ENCODE measurements around the gene SLC12A8. TPM values are rescaled to one million over a fixed set of nuclear protein-coding genes. Genes with fewer than 3 reads are reported as not detected.
A peak's percentile ranks its signal among the peaks of the same experiment; 100 is the strongest.

SLC12A8 gene
- total RNA-seq, 3 donors from 2014 or later, result 0.48 to 12.5 (median 9.8) TPM

GRCh38 chr3:125042725-125043406, 169.7 kb downstream of the SLC12A8 start:
- no peak for DNase-seq (ENCODE audit: low spot score in 2 of 2)
- no peak for TF ChIP-seq CTCF (IDR thresholded peaks at IDR 0.05)
- no peak for TF ChIP-seq POLR2AphosphoS5 (IDR thresholded peaks at IDR 0.05)
- TF ChIP-seq POLR2A (IDR thresholded peaks at IDR 0.05), result no peak
- Histone ChIP-seq H3K9me3 (no peaks in the 10 kb centered on the region), H3K27ac (peak overlapping the region; percentile 81), H3K36me3 (no peaks in the 10 kb centered on the region), H3K4me3 (peak overlapping the region; percentile 7 to 41 (median 17)), H3K27me3 (no peaks in the 10 kb centered on the region), H3K4me1 (peaks cover 0 to 7% of the 10 kb centered on the region in 2 donors)
- intact Hi-C loops (cut with DNase I; ENCODE audit: low total_unique reads), result loop anchor here (5.0 kb wide), 1 partner anchor 884 kb away; no protein-coding TSS in a partner anchor

- intact Hi-C loops (cut with DNase I; ENCODE audit: low total_unique reads), result loop anchor here (5.0 kb wide), 1 partner anchor 888 kb away; no protein-coding TSS in a partner anchor
- peak overlapping the region; percentile 80 to 81 for H3K27ac ChIP-seq
- H3K4me3 ChIP-seq, result peak overlapping the region in 1 of 3 donors; percentile 23
- no peaks in the 10 kb centered on the region for H3K9me3 ChIP-seq
- no peaks in the 10 kb centered on the region for H3K27me3 ChIP-seq
- H3K36me3 ChIP-seq, result no peaks in the 10 kb centered on the region
- DNase-seq (ENCODE audit: low spot score in 2 of 2), result no peak
- TF ChIP-seq CTCF (IDR thresholded peaks at IDR 0.05) (no peak), POLR2AphosphoS5 (IDR thresholded peaks at IDR 0.05) (no peak), POLR2A (IDR thresholded peaks at IDR 0.05) (no peak)
- peaks cover 0 to 7% of the 10 kb centered on the region in 2 donors for H3K4me1 ChIP-seq
These were observed 173.1 kb downstream of the SLC12A8 start for GRCh38 chr3:125039131-125040100.

GRCh38 chr3:125037498-125038150, 174.9 kb downstream of the SLC12A8 start:
- Histone ChIP-seq H3K27ac (peak overlapping the region; percentile 80 to 81), H3K4me3 (no peak overlapping the region), H3K4me1 (no peaks in the 10 kb centered on the region)

GRCh38 chr3:125035217-125035616, 177.3 kb downstream of the SLC12A8 start:
- H3K27ac ChIP-seq, result no peak overlapping the region
- intact Hi-C loops (cut with DNase I; ENCODE audit: low total_unique reads), result no loop called here
- no peaks in the 10 kb centered on the region for H3K36me3 ChIP-seq
- no peak for TF ChIP-seq POLR2A (IDR thresholded peaks at IDR 0.05)
- TF ChIP-seq CTCF (IDR thresholded peaks at IDR 0.05), result no peak
- no peak for TF ChIP-seq POLR2AphosphoS5 (IDR thresholded peaks at IDR 0.05)
- H3K9me3 ChIP-seq, result no peaks in the 10 kb centered on the region
- H3K27me3 ChIP-seq, result no peaks in the 10 kb centered on the region
- H3K4me1 ChIP-seq, result no peaks in the 10 kb centered on the region
- no peak overlapping the region for H3K4me3 ChIP-seq
- DNase-seq (ENCODE audit: low spot score in 2 of 2), result no peak

More at GRCh38 chr3:125037498-125038150, 174.9 kb downstream of the SLC12A8 start:
- Histone ChIP-seq H3K9me3 (no peaks in the 10 kb centered on the region), H3K36me3 (no peaks in the 10 kb centered on the region), H3K27me3 (no peaks in the 10 kb centered on the region)
- TF ChIP-seq POLR2AphosphoS5 (IDR thresholded peaks at IDR 0.05) (no peak), CTCF (IDR thresholded peaks at IDR 0.05) (no peak), POLR2A (IDR thresholded peaks at IDR 0.05) (no peak)
- no peak for DNase-seq (ENCODE audit: low spot score in 2 of 2)
- intact Hi-C loops (cut with DNase I; ENCODE audit: low total_unique reads), result no loop called here
